Testis (tissue), 3 donors: ENCODE measurements around the gene FPR3. TPM values are rescaled to one million over a fixed set of nuclear protein-coding genes. Genes with fewer than 3 reads are reported as not detected.

ENCODE experiments used
- DNase-seq: peaks from one replicate; pipeline ENCODE4 v3.0.0-alpha.2; 2019
- H3K27ac ChIP-seq, 2 donors: fragments of 200-600 bp; sonication (generic); one replicate each; pipeline ENCODE4 v1.5.1; 2019
- H3K27me3 ChIP-seq: fragments of 200-600 bp; sonication (generic); one replicate; pipeline ENCODE4 v1.5.1; 2019
- H3K36me3 ChIP-seq: fragments of 200-600 bp; sonication (generic); one replicate; pipeline ENCODE4 v1.5.1; 2017; ENCODE audit warnings: low read depth; ENCODE audit errors: missing control alignments
- H3K4me1 ChIP-seq: fragments of 200-600 bp; sonication (generic); one replicate; pipeline ENCODE4 v1.5.1; 2019
- H3K4me3 ChIP-seq, 2 donors: fragments of 200-600 bp; sonication (generic); one replicate each; pipeline ENCODE4 v1.5.1; 2017 to 2019
- H3K9me3 ChIP-seq: fragments of 200-600 bp; sonication (generic); one replicate; pipeline ENCODE4 v1.5.1; 2017
- POLR2A ChIP-seq: fragments of 450-650 bp; IDR thresholded peaks from one replicate; pipeline ENCODE4 v1.6.1; 2017; ENCODE audit warnings: antibody characterized with exemption, mild to moderate bottlenecking, moderate library complexity
- WGBS, 2 donors: methylation state at CpG; one replicate each; pipeline ENCODE4 v1.1.5; 2018; 5-methylcytosine and 5-hydroxymethylcytosine counted together
- intact Hi-C: fragments of 100-400 bp; cut with DNase I; formaldehyde crosslinking; loops from one replicate; pipeline ENCODE4 v1.15.1; 2023; ENCODE audit warnings: low total_unique reads
- polyA plus RNA-seq: library from polyadenylated mRNA; stranded (reverse); fragments of 350-450 nt; fragmentation: Illumina TruSeq; extraction: RNeasy Lipid Tissue Mini Kit (QIAGEN cat#74804); gene quantifications from one replicate; pipeline ENCODE4 v1.2.3, GENCODE V29; 2014; ENCODE audit warnings: low read depth, low replicate concordance; ENCODE audit not compliant: insufficient read depth
- total RNA-seq, 2 donors: library from RNA; depleted of rRNA; stranded (reverse); fragments of >200 nt; gene quantifications; one replicate each; pipeline ENCODE4 v1.2.3, GENCODE V29; 2016
- TF ChIP-seq, protein P1 (sequence below), 3 experiments: fragments of 450-650 bp in 2 of 3; fragments of 200-600 bp in 1 of 3; sonication (generic) in 1 of 3; IDR thresholded peaks; one replicate each; pipeline ENCODE4 v1.5.1; 2016 to 2019; ENCODE audit warnings: antibody characterized with exemption in 3 of 3, mild to moderate bottlenecking in 2 of 3, moderate library complexity in 1 of 3

Gene FPR3
- total and polyA plus RNA-seq, 3 donors from 2014 or later, result 1.6 to 15.6 (median 8.8) TPM

DNA sequence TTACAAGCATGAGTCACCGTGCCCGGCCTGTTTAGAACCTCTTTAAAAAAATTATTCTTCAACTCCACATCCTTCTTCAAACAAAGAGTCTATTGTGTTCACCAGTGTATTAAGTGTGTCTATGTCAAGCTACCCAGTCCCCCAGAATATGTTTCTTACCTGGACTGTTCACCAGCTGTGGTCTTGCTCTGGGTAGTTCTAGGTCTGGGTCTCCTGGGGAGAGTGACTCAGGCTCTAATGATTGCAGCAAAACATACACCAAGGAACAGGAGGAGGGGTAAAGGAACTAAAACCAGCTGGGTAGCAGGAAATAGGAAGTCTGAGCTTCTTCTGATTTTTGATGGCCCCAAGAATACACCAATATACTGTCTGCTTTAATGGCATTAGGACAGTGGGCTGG is 43.3 kb upstream of the FPR3 start, which contains the start of gene FPR1:
FPR1 (minus strand) TSS at position 224 of the 400 bp plus-strand sequence. CDS start 4,884 bp downstream, outside the sequence.
- no peak for DNase-seq
- Histone ChIP-seq H3K27me3 (no peaks in the 10 kb centered on the region), H3K4me3 (no peak within 1 kb of the TSS), H3K4me1 (no peaks in the 10 kb centered on the region), H3K27ac (no peak within 1 kb of the TSS), H3K36me3 (no peaks in the 10 kb centered on the region), H3K9me3 (no peaks in the 10 kb centered on the region)
- intact Hi-C loops, result no loop called here
- WGBS, 2 donors, result 82 to 85% methylated on average over 2 of the region's 2 CpGs
- TF ChIP-seq POLR2A, result no peak
- TF ChIP-seq, protein P1, sequence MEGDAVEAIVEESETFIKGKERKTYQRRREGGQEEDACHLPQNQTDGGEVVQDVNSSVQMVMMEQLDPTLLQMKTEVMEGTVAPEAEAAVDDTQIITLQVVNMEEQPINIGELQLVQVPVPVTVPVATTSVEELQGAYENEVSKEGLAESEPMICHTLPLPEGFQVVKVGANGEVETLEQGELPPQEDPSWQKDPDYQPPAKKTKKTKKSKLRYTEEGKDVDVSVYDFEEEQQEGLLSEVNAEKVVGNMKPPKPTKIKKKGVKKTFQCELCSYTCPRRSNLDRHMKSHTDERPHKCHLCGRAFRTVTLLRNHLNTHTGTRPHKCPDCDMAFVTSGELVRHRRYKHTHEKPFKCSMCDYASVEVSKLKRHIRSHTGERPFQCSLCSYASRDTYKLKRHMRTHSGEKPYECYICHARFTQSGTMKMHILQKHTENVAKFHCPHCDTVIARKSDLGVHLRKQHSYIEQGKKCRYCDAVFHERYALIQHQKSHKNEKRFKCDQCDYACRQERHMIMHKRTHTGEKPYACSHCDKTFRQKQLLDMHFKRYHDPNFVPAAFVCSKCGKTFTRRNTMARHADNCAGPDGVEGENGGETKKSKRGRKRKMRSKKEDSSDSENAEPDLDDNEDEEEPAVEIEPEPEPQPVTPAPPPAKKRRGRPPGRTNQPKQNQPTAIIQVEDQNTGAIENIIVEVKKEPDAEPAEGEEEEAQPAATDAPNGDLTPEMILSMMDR (IDR thresholded peaks at IDR 0.05), result no peak

DNA sequence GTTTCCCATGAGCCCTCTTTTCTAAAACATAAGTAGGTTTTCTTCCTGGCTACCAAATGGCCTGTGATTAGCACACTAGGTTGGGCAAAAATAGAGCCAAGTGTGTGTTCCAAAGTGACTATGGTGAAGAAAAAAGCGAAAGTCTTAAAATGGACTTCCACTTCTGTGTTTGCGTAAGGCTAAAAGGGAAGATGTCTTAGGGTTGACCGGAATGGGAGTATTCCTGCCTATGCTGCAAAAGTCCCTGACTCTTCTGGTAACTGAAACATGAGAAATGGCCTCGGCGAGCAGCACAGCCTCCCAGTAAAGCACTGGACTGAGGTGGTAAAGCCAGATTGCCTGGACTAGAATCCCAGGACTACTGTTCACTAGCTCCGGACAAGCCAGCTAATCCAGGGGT is 40.8 kb upstream of the FPR3 start:
- Histone ChIP-seq H3K4me1 (no peaks in the 10 kb centered on the region), H3K27ac (no peak overlapping the region), H3K36me3 (no peaks in the 10 kb centered on the region), H3K4me3 (no peak overlapping the region), H3K27me3 (no peaks in the 10 kb centered on the region), H3K9me3 (no peaks in the 10 kb centered on the region)
- WGBS, 2 donors, result 88 to 90% methylated on average over 6 of the region's 6 CpGs
- TF ChIP-seq, protein P1 (IDR thresholded peaks at IDR 0.05), result no peak
- TF ChIP-seq POLR2A, result no peak
- DNase-seq, result no peak
- intact Hi-C loops, result no loop called here

DNA sequence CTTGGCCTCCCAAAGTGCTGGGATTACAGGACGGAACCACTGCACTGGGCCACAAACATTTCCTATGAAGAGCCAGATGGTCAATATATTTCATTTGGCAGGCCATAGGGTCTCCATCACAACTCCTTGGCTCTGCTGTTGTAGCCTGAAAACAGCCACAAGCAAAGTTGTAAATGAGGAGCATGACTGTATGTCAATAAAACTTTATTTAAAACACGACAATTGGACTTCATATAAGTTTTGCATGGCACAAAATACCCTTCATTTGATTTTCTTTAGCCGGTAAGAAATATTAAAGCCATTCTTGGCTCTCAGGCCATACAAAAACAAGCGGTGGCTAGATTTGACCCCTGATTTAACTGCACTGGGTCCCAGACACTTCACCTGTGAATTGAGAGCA is 40.2 kb upstream of the FPR3 start:
- intact Hi-C loops, result no loop called here
- no peak overlapping the region for H3K27ac ChIP-seq
- H3K4me3 ChIP-seq, result no peak overlapping the region
- TF ChIP-seq, protein P1 (IDR thresholded peaks at IDR 0.05), result no peak
- TF ChIP-seq POLR2A, result no peak
- no peaks in the 10 kb centered on the region for H3K4me1 ChIP-seq
- no peaks in the 10 kb centered on the region for H3K27me3 ChIP-seq
- no peaks in the 10 kb centered on the region for H3K9me3 ChIP-seq
- H3K36me3 ChIP-seq, result no peaks in the 10 kb centered on the region
- DNase-seq, result no peak
- WGBS, 2 donors, result 87 to 89% methylated on average over 4 of the region's 4 CpGs

DNA sequence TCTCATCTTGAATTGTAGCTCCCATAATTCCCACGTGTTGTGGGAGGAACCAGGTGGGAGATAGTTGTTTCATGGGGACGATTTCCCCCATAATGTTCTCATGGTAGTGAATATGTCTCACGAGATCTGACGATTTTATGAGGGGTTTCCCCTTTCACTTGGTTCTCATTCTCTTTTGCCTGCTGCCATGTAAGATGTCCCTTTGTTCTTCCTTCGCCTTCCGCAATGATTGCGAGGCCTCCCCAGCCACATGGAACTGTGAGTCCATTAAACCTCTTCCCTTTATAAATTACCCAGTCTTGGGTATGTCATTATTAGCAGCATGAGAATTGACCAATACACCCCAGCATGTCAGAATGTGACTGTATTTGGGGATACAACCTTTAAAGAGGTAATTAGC is 39.4 kb upstream of the FPR3 start:
- TF ChIP-seq POLR2A, result no peak
- TF ChIP-seq, protein P1 (IDR thresholded peaks at IDR 0.05), result no peak
- no peaks in the 10 kb centered on the region for H3K36me3 ChIP-seq
- intact Hi-C loops, result no loop called here
- H3K4me1 ChIP-seq, result no peaks in the 10 kb centered on the region
- no peak overlapping the region for H3K27ac ChIP-seq
- WGBS, 2 donors, result 87 to 92% methylated on average over 7 of the region's 7 CpGs
- H3K9me3 ChIP-seq, result no peaks in the 10 kb centered on the region
- DNase-seq, result no peak
- no peaks in the 10 kb centered on the region for H3K27me3 ChIP-seq
- no peak overlapping the region for H3K4me3 ChIP-seq

DNA sequence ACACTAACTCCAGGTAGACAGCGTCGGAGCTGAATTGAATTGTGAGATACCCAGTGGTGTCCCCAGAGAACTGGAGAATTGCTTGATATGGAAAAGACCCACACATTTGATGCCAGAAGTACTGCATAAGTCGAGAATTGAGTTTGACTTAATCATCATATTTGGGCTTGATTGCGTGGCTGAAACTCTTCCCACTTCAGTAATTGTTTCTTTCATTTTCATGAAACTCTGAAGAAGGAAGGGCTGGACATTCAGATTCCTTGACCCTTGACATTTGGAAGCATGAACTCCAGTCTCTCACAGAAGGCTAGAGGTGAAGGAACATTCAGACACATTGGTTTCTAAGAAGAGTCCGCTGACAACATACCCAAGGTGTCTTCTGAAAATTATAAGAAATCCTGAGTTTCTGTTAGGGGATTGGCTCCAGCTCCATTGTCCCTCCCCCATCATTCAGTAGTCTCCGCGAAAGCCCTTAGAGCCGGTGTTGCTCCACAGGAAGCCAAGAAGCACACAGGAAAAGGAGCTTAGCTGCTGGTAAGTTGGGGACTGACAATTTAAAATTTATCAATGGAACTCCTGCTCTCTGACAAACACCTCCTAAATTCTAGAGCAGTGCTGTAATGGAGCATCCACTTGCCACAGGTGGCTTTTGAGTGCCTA is 34.1 kb upstream of the FPR3 start, which contains the start of gene FPR2:
FPR2 (plus strand) TSS at position 484 of the 660 bp plus-strand sequence. CDS start 7,479 bp downstream, outside the sequence.
- no peak for TF ChIP-seq POLR2A
- TF ChIP-seq, protein P1 (IDR thresholded peaks at IDR 0.05), result no peak
- Histone ChIP-seq H3K4me3 (no peak within 1 kb of the TSS), H3K4me1 (peaks cover 9% of the 10 kb centered on the region), H3K36me3 (no peaks in the 10 kb centered on the region), H3K27ac (no peak within 1 kb of the TSS), H3K9me3 (no peaks in the 10 kb centered on the region), H3K27me3 (no peaks in the 10 kb centered on the region)
- DNase-seq, result no peak
- WGBS, 2 donors, result 44 to 45% methylated on average over 8 of the region's 8 CpGs
- intact Hi-C loops, result no loop called here
